GM21576 (cell line): ENCODE results near the gene OR5B3.
"Not testable (repeated sequence)": the region's sequence is repeated elsewhere in the genome, so short reads cannot be mapped to it uniquely, and the experiment has no call there.

Source experiments
- ATAC-seq: cut with Tn5 transposase; IDR thresholded peaks from one replicate; pipeline ENCODE4 v1.9.1; 2021; ENCODE audit warnings: mild to moderate bottlenecking, moderate library complexity; ENCODE audit not compliant: unreplicated experiment

The OR5B3 gene

GRCh38 chr11:58406774-58407173 is at the start of gene OR5B3:
OR5B3 (minus strand) TSS chr11:58406874; CDS start chr11:58403409, 3,465 bp downstream.
- no peak for ATAC-seq

GRCh38 chr11:58451585-58451984 is 44.9 kb upstream of the OR5B3 start:
- ATAC-seq: no peak

GRCh38 chr11:58446294-58446693 is 39.6 kb upstream of the OR5B3 start:
- ATAC-seq: no peak

GRCh38 chr11:58444300-58444699 is 37.6 kb upstream of the OR5B3 start:
- no peak for ATAC-seq

- no peak for ATAC-seq
These were observed 35.5 kb upstream of the OR5B3 start, which contains the start of gene OR5B12 for GRCh38 chr11:58442136-58442535. OR5B12 (minus strand) TSS chr11:58442236; CDS start chr11:58440151, 2,085 bp downstream.

- ATAC-seq: no peak
These were observed 31.8 kb upstream of the OR5B3 start for GRCh38 chr11:58438486-58438885.

GRCh38 chr11:58434217-58434616 is 27.5 kb upstream of the OR5B3 start:
- ATAC-seq: no peak

- ATAC-seq: no peak
These were observed 27.0 kb upstream of the OR5B3 start for GRCh38 chr11:58433638-58434203.

GRCh38 chr11:58429273-58429672 is 22.6 kb upstream of the OR5B3 start:
- no peak for ATAC-seq

- ATAC-seq: no peak
These were observed 21.3 kb upstream of the OR5B3 start, which contains the start of gene OR5B2 for GRCh38 chr11:58428021-58428420. OR5B2 (minus strand) TSS chr11:58428121; CDS start chr11:58423261, 4,860 bp downstream.

GRCh38 chr11:58399622-58400021 is 7.1 kb downstream of the OR5B3 start:
- not testable (repeated sequence) for ATAC-seq

GRCh38 chr11:58395581-58395980 is 11.1 kb downstream of the OR5B3 start:
- ATAC-seq: no peak

GRCh38 chr11:58394195-58394594 is 12.5 kb downstream of the OR5B3 start:
- no peak for ATAC-seq

GRCh38 chr11:58392746-58393145 is 13.9 kb downstream of the OR5B3 start:
- no peak for ATAC-seq

GRCh38 chr11:58391879-58392278 is 14.8 kb downstream of the OR5B3 start:
- ATAC-seq: no peak

GRCh38 chr11:58390551-58391063 is 16.1 kb downstream of the OR5B3 start:
- ATAC-seq: no peak

GRCh38 chr11:58358969-58359368 is 47.7 kb downstream of the OR5B3 start, which contains the start of gene OR5B17:
OR5B17 (minus strand) TSS chr11:58359069; CDS start chr11:58359069, 0 bp downstream.
- no peak for ATAC-seq

GRCh38 chr11:58354727-58355126 is 51.9 kb downstream of the OR5B3 start:
- no peak for ATAC-seq
